K562 (cell line): ENCODE measurements around the gene TRERF1. TPM values are rescaled to one million over a fixed set of nuclear protein-coding genes. Genes with fewer than 3 reads are reported as not detected.

Source experiments
- ATAC-seq: fragments of 200-7000 bp; cut with Tn5 transposase; 3 replicates; pipeline ENCODE4 v1.9.1; 2020; ENCODE audit warnings: moderate library complexity
- BruUV-seq: library from RNA; stranded (reverse); fragments of 400-500 nt; replicated peaks from 2 replicates; lab custom pipeline; 2021; lab: Mats Ljungman, UMichigan
- CTCF ChIA-PET: fragments of 300-600 bp; formaldehyde crosslinking; extraction: SDS; loops from one replicate; lab custom pipeline; 2021; ENCODE audit warnings: low intra/inter-chr PET ratio; lab: Yijun Ruan, JAX
- POLR2A ChIA-PET: fragments of 300-600, 350-650 bp; sonication (Branson Sonifier 250); formaldehyde crosslinking; extraction: SDS; loops from one replicate; lab custom pipeline; 2021; ENCODE audit warnings: antibody characterized with exemption, inconsistent platforms; lab: Yijun Ruan, JAX
- DNase-seq, 4 experiments: peaks; one replicate each; pipeline versions ENCODE4 v3.0.0 to v3.0.0-alpha.2; 2011 to 2018; ENCODE audit warnings: low spot score in 3 of 4, mixed read lengths in 3 of 4; ENCODE audit errors: extremely low read depth in 1 of 4
- FAIRE-seq: peaks from 2 replicates; lab custom pipeline; 2011; peaks lifted over from hg19 to GRCh38; lab: Jason Lieb, UNC
- H2AFZ ChIP-seq: 2 replicates; pipeline ENCODE4 v1.6.0; 2011; ENCODE audit warnings: low read depth, low read length, control low read depth, inconsistent platforms
- H3K27ac ChIP-seq: fragments of 200-600 bp; 3 replicates; pipeline ENCODE4 v1.8.0; 2011; ENCODE audit warnings: low read depth, mild to moderate bottlenecking, control low read depth, inconsistent platforms, low read length, moderate library complexity, mixed read lengths; ENCODE audit errors: extremely low read depth
- H3K27me3 ChIP-seq, 2 experiments: fragments of 300-600 bp in 1 of 2; 2 replicates in 1 of 2; 3 replicates in 1 of 2; pipeline versions ENCODE4 v1.6.0 to v1.8.0; 2011; ENCODE audit warnings: inconsistent platforms in 2 of 2, low read length in 2 of 2, mild to moderate bottlenecking in 1 of 2, mixed read lengths in 1 of 2, moderate library complexity in 1 of 2; ENCODE audit not compliant: control insufficient read depth in 2 of 2, insufficient read depth in 2 of 2
- H3K36me3 ChIP-seq: fragments of 300-600 bp; 3 replicates; pipeline ENCODE4 v1.8.0; 2011; ENCODE audit warnings: mild to moderate bottlenecking, low read length, inconsistent platforms; ENCODE audit not compliant: control insufficient read depth, insufficient read depth
- H3K4me1 ChIP-seq, 2 experiments: fragments of 200-600 bp in 1 of 2; replicated peaks in 1 of 2; 2 replicates in 1 of 2; 3 replicates in 1 of 2; pipeline versions ENCODE4 v1.5.1 to v1.8.0; 2011; ENCODE audit warnings: inconsistent platforms in 2 of 2, low read length in 2 of 2, mild to moderate bottlenecking in 1 of 2, mixed read lengths in 1 of 2, moderate library complexity in 1 of 2; ENCODE audit not compliant: control insufficient read depth in 2 of 2, insufficient read depth in 2 of 2
- H3K4me2 ChIP-seq: 2 replicates; pipeline ENCODE4 v1.6.1; 2011; ENCODE audit warnings: low read length, control low read depth, inconsistent platforms, mixed read lengths; ENCODE audit not compliant: insufficient read depth
- H3K4me3 ChIP-seq: fragments of 200-600 bp; sonication (generic), shearing (Covaris generic); 2 replicates; pipeline ENCODE4 v1.5.1; 2016; ENCODE audit warnings: control low read depth, inconsistent platforms
- H3K79me2 ChIP-seq: fragments of 200-600 bp; 3 replicates; pipeline ENCODE4 v1.8.0; 2011; ENCODE audit warnings: low read length, inconsistent platforms; ENCODE audit not compliant: control insufficient read depth, insufficient read depth
- H3K9ac ChIP-seq, 2 experiments: 2 replicates each; pipeline versions ENCODE4 v1.6.0 to v1.6.1; 2011; ENCODE audit warnings: low read depth in 2 of 2, low read length in 2 of 2, control low read depth in 1 of 2, inconsistent platforms in 1 of 2, mild to moderate bottlenecking in 1 of 2, mixed read lengths in 1 of 2; ENCODE audit not compliant: insufficient read depth in 1 of 2
- H3K9me1 ChIP-seq: one replicate; pipeline ENCODE4 v1.6.0; 2011; ENCODE audit warnings: inconsistent platforms, mild to moderate bottlenecking, low read length, moderate library complexity; ENCODE audit not compliant: control insufficient read depth, insufficient read depth
- H3K9me3 ChIP-seq: replicated peaks from 2 replicates; pipeline ENCODE4 v1.5.1; 2011; ENCODE audit warnings: low read depth, low read length, inconsistent platforms; ENCODE audit not compliant: control insufficient read depth, insufficient read depth
- H4K20me1 ChIP-seq: replicated peaks from 2 replicates; pipeline ENCODE4 v1.6.1; 2011; ENCODE audit warnings: low read length, inconsistent platforms, mixed read lengths; ENCODE audit not compliant: control insufficient read depth, insufficient read depth
- CBX3 ChIP-seq, 2 experiments: IDR thresholded peaks; 1 replicate in 1 of 2; 2 replicates in 1 of 2; pipeline ENCODE4 v1.6.1; 2012; ENCODE audit warnings: inconsistent platforms in 2 of 2, low read length in 2 of 2, borderline replicate concordance in 1 of 2, control low read depth in 1 of 2
- CREB1 ChIP-seq, 2 experiments: sonication (generic) in 1 of 2; formaldehyde crosslinking in 1 of 2; IDR thresholded peaks; 2 replicates each; pipeline versions ENCODE4 v1.6.1 to v1.8.0; 2012 to 2022; ENCODE audit warnings: inconsistent platforms in 1 of 2, mild to moderate bottlenecking in 1 of 2, missing genetic modification reagents in 1 of 2, moderate library complexity in 1 of 2
- ELF1 ChIP-seq: fragments of 200-800 bp; sonication (Bioruptor generic); IDR thresholded peaks from 2 replicates; pipeline ENCODE4 v1.6.1; 2016; ENCODE audit warnings: missing genetic modification characterization, missing compliant biosample characterization
- FOXP4 ChIP-seq: sonication (generic); formaldehyde crosslinking; IDR thresholded peaks from 2 replicates; pipeline ENCODE4 v1.8.0; 2022; ENCODE audit warnings: mild to moderate bottlenecking, missing genetic modification reagents, borderline replicate concordance
- MEF2A ChIP-seq: IDR thresholded peaks from 2 replicates; pipeline ENCODE4 v1.6.1; 2011; ENCODE audit warnings: low read depth, mild to moderate bottlenecking, low read length, moderate library complexity; ENCODE audit not compliant: control insufficient read depth
- PHTF2 ChIP-seq: fragments of 250-450 bp; sonication (Bioruptor Pico); IDR thresholded peaks from 2 replicates; pipeline ENCODE4 v1.5.0; 2021; ENCODE audit warnings: mild to moderate bottlenecking
- PRPF4 ChIP-seq: fragments of 200-400 bp; formaldehyde crosslinking; IDR thresholded peaks from one replicate; pipeline ENCODE4 v1.6.1; 2017; ENCODE audit warnings: low read length, low read depth, mild to moderate bottlenecking; ENCODE audit not compliant: insufficient read depth, poor library complexity, severe bottlenecking
- ZFPM2 ChIP-seq: fragments of 250-450 bp; sonication (Bioruptor Pico); IDR thresholded peaks from 2 replicates; pipeline ENCODE4 v1.5.1; 2022; ENCODE audit warnings: mild to moderate bottlenecking
- ZNF311 ChIP-seq: fragments of 250-450 bp; sonication (Bioruptor Pico); IDR thresholded peaks from 2 replicates; pipeline ENCODE4 v1.4.0; 2020; ENCODE audit warnings: mild to moderate bottlenecking, moderate library complexity
- ZNF668 ChIP-seq: fragments of 250-450 bp; sonication (Bioruptor Pico); IDR thresholded peaks from 2 replicates; pipeline ENCODE4 v1.8.0; 2022; ENCODE audit warnings: mild to moderate bottlenecking, inconsistent platforms
- ZNF717 ChIP-seq: fragments of 250-450 bp; sonication (Bioruptor Pico); IDR thresholded peaks from 2 replicates; pipeline ENCODE4 v1.5.0; 2021
- ZNF764 ChIP-seq: fragments of 250-450 bp; sonication (Bioruptor Pico); IDR thresholded peaks from 2 replicates; pipeline ENCODE4 v1.4.0; 2020; ENCODE audit warnings: low read depth, mild to moderate bottlenecking, moderate library complexity
- ZNF778 ChIP-seq: fragments of 450-650 bp; formaldehyde crosslinking; IDR thresholded peaks from 2 replicates; pipeline ENCODE4 v1.4.0; 2020; ENCODE audit warnings: mild to moderate bottlenecking, moderate library complexity
- ZSCAN32 ChIP-seq: fragments of 450-650 bp; formaldehyde crosslinking; IDR thresholded peaks from 2 replicates; pipeline ENCODE4 v1.4.0; 2020; ENCODE audit warnings: mild to moderate bottlenecking, moderate library complexity
- WGBS: fragments of 100-300 bp; shearing (Covaris generic); methylation state at CpG from one replicate; pipeline ENCODE4 v1.1.6; 2016; ENCODE audit warnings: low coverage, mixed read lengths; ENCODE audit not compliant: insufficient coverage; ENCODE audit errors: missing lambda C conversion rate; 5-methylcytosine and 5-hydroxymethylcytosine counted together
- in situ Hi-C: fragments of 300-500 bp; cut with MboI; formaldehyde crosslinking; loops from 4 replicates; pipeline ENCODE4 v1.15.0; 2018; ENCODE audit warnings: inconsistent platforms, mixed read lengths
- intact Hi-C: fragments of 100-400 bp; cut with micrococcal nuclease; formaldehyde crosslinking; loops from 2 replicates; pipeline ENCODE4 v1.14.2; 2022
- polyA plus RNA-seq, 8 experiments: library from polyadenylated mRNA; depleted of rRNA in 4 of 8; stranded (reverse) in 5 of 8; unstranded in 3 of 8; fragments of >200 nt; fragmentation: Nextera tagmentation in 2 of 8; fragmentation: Illumina TruSeq in 1 of 8; extraction: Ambion mirVana in 2 of 8; extraction: Trizol in 1 of 8; gene quantifications; 2 replicates each; pipeline versions ENCODE4 v1.2.1 to v1.2.3, GENCODE V29; 2011 to 2014; ENCODE audit warnings: inconsistent platforms in 1 of 8, missing spikeins in 1 of 8
- total RNA-seq, 7 experiments: library from RNA; depleted of rRNA in 6 of 7; stranded (reverse); fragments of >200 nt in 6 of 7; fragmentation: Illumina TruSeq in 2 of 7; extraction: Trizol in 2 of 7; gene quantifications; 2 replicates each; pipeline versions ENCODE4 v1.2.1 to v1.2.3, GENCODE V29; 2011 to 2021; ENCODE audit warnings: low replicate concordance in 1 of 7
- TF ChIP-seq, protein P1 (sequence below), 2 experiments: fragments of 450-650 bp; conservative IDR thresholded peaks; 2 replicates each; pipeline ENCODE4 v1.6.1; 2017; ENCODE audit warnings: mild to moderate bottlenecking in 2 of 2, moderate library complexity in 2 of 2

The TRERF1 gene
- total and polyA plus RNA-seq, 9 of the 15 experiments (the other 6 are each of a cell fraction or from before 2014, with no cell fraction given), result 0.04 to 0.20 (median 0.07) TPM; not detected in 3

GRCh38 chr6:42268016-42268834 is 183.5 kb downstream of the TRERF1 start:
- in situ Hi-C loops, result no loop called here
- Histone ChIP-seq H3K79me2 (no peaks in the 10 kb centered on the region), H3K36me3 (no peaks in the 10 kb centered on the region), H3K9me3 (no peaks in the 10 kb centered on the region), H3K4me2 (no peak overlapping the region), H3K9ac (no peak overlapping the region), H3K4me1 (peaks cover 0 to 3% of the 10 kb centered on the region in 2 experiments; a peak in 2 of 5 replicates), H3K4me3 (no peak overlapping the region), H2AFZ (no peak overlapping the region), H3K9me1 (no peaks in the 10 kb centered on the region), H3K27ac (no peak overlapping the region), H4K20me1 (no peaks in the 10 kb centered on the region; the same call in none of the 2 replicates), H3K27me3 (peaks cover 47 to 54% of the 10 kb centered on the region in 2 experiments)
- TF ChIP-seq ZNF717 (CRISPR knock-in tag) (no peak), ZNF764 (CRISPR knock-in tag) (no peak), ZFPM2 (CRISPR knock-in tag) (no peak), ZSCAN32 (CRISPR knock-in tag) (no peak), CBX3 (IDR thresholded peaks at IDR 0.05; ENCODE audit: borderline replicate concordance in 1 of 2, low read length in 2 of 2) (no peak), ZNF778 (no peak), PRPF4 (no peak), FOXP4 (no peak), CREB1 (IDR thresholded peaks at IDR 0.05) (no peak), CREB1 (CRISPR knock-in tag; IDR thresholded peaks at IDR 0.05) (no peak), ZNF668 (no peak), ZNF311 (CRISPR knock-in tag) (no peak), MEF2A (no peak), ELF1 (tag) (no peak), PHTF2 (CRISPR knock-in tag) (no peak)
- TF ChIP-seq, protein P1, sequence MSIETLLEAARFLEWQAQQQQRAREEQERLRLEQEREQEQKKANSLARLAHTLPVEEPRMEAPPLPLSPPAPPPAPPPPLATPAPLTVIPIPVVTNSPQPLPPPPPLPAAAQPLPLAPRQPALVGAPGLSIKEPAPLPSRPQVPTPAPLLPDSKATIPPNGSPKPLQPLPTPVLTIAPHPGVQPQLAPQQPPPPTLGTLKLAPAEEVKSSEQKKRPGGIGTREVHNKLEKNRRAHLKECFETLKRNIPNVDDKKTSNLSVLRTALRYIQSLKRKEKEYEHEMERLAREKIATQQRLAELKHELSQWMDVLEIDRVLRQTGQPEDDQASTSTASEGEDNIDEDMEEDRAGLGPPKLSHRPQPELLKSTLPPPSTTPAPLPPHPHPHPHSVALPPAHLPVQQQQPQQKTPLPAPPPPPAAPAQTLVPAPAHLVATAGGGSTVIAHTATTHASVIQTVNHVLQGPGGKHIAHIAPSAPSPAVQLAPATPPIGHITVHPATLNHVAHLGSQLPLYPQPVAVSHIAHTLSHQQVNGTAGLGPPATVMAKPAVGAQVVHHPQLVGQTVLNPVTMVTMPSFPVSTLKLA (conservative IDR thresholded peaks at IDR 0.05), result no peak
- ChIA-PET CTCF (no interaction called here), POLR2A (interaction anchor here (0.5 to 0.7 kb wide), 5 partner anchors 14 to 875 kb away, joined by 3 to 5 read pairs (median 3); no protein-coding TSS in a partner anchor)
- FAIRE-seq (no peak), ATAC-seq (no peak), DNase-seq (no peak)
- 3% methylated on average over 14 of the region's 14 CpGs for WGBS
- no TSS peak for BruUV-seq
- intact Hi-C loops, result loop anchor here (10.0 kb wide), 1 partner anchor 457 kb away; the partner anchor contains the start of gene PRPH2
